CD4-positive, alpha-beta T cell treated with Interleukin-4 for 1 hour (primary cell): ENCODE results near the gene ANKRD39.

Source experiments
- DNase-seq, 2 donors: peaks; one replicate each; pipeline ENCODE4 v3.0.0-alpha.2; 2020 to 2022

Gene ANKRD39

GRCh38 chr2:96825057-96825456 is 32.8 kb downstream of the ANKRD39 start:
- DNase-seq = no peak

- DNase-seq = no peak
These were observed 33.5 kb downstream of the ANKRD39 start for GRCh38 chr2:96824079-96824870.

- no peak for DNase-seq
These were observed 34.6 kb downstream of the ANKRD39 start for GRCh38 chr2:96823198-96823597.

GRCh38 chr2:96822786-96823185 is 35.0 kb downstream of the ANKRD39 start:
- DNase-seq = no peak

GRCh38 chr2:96821113-96821675 is 36.6 kb downstream of the ANKRD39 start:
- DNase-seq = no peak

DNA sequence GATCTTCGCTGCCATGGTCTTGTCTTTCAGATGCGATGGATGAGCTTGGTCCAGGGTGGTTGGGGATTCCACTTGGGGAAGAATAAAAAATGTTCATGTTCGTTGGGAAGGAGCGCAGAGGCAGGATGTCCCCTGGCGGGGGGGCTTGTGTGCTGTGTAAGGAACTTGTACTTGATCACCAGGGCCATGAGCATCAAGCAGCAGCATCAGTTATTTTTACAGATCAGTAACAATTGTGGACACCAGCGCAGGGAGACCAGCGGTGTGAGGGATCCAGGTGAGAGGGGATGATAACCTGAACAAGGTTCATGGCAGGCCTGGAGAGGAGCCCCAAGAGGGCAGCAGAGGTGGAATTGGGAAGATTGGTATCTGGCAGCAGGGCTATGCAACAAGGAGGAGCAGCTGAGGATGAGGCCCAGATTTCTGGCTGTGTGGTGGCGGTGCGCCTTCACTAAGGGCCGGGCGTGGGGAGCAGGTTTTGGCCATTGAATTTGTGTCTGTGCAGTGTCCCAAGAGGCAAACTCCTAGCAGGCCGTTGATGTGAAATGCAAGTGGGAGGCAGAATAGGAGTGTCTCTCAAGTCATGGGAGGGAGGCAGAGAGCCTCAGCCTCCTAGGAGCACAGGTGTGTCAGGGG is 37.8 kb downstream of the ANKRD39 start:
- DNase-seq = no peak

- DNase-seq = no peak
These were observed 38.5 kb downstream of the ANKRD39 start for GRCh38 chr2:96819128-96819875.

DNA sequence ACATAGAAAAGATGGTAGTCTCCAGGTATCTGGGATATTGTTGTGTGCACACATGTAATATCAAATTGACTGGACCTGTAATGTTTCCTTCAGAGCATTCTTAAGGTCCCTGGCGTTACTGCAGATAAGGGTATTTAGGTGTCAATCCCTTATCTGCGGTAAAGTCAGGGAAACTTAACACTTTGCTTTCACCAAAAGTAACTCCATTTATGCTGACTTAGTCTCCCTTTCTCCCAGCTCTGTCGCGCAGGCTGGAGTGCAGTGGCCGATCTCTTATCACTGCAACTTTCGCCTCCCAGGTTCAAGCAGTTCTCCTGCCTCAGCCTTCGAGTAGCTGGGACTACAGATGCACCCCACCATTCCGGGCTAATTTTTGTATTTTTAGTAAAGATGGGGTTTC is 39.9 kb downstream of the ANKRD39 start:
- DNase-seq = no peak

DNA sequence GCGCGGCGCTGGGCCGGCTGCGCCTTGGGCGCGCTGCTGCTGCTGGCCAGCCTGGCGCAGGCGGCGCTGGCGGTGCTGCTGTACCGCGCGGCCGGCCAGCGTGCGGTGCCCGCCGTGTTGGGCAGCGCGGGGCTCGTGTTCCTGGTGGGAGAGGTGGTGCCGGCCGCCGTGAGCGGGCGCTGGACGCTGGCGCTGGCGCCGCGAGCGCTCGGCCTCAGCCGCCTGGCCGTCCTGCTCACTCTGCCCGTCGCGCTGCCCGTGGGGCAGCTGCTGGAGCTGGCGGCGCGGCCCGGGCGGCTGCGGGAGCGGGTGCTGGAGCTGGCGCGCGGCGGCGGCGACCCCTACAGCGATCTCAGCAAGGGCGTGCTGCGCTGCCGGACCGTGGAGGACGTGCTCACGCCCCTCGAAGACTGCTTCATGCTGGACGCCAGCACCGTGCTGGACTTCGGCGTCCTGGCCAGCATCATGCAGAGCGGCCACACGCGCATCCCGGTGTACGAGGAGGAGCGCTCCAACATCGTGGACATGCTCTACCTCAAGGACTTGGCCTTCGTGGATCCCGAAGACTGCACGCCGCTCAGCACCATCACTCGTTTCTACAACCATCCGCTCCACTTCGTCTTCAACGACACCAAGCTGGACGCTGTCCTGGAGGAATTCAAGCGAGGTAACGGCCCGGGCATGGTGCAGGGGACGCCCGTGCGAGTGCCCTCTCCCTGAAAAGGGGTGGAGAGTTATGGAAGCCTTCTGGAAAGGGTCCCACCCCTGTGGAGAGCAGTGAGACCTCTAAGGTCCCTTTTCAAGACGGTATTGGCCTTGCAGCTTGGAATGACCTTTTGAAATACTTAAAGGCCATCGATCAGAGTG is 40.7 kb downstream of the ANKRD39 start:
- DNase-seq = no peak

- DNase-seq = peak; percentile 94 to 95
These were observed 41.5 kb downstream of the ANKRD39 start, which contains the start of gene CNNM3 for GRCh38 chr2:96816127-96816835. TSS of gene CNNM3 (plus strand) at chr2:96816268. CDS start at chr2:96816278, 10 bp downstream.

DNA sequence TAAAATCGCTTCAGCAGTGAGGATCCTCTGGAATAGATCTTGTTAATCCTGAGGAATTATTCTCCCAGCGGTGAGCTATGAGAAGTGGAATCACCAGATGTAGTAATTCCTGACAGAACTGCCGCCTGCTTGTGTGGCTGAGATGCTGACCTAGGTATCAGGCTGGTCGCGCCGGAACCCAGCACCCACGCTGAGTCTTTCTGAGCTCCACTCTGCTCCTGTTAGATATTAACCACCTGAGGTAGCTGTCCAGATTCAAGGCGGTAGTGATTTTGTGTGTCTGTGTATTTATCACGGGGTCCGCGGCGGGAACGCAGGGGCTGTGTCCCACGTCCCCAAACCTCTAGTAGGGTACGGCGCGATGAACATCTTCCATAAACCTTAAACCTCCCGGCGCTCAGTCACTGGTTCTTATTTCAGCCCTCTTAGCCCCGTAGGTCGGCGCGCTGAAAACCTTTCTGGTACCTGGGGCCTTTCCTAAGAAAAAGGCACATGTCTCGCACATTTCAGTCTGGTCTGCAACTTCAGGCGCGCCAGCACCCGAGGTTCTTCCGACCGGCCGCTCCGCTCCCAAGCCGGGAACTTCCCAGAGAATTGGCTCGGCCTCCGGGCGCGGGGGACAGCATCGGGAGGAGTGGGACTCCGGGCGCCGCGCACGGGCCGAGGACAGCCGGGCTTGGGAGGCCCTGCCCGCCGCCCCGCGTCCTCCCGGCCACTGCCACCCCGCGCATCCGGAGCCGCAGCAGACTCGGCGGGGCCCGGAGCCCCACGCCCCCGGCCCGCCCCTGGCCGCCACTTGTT is 42.3 kb downstream of the ANKRD39 start:
- no peak for DNase-seq

DNA sequence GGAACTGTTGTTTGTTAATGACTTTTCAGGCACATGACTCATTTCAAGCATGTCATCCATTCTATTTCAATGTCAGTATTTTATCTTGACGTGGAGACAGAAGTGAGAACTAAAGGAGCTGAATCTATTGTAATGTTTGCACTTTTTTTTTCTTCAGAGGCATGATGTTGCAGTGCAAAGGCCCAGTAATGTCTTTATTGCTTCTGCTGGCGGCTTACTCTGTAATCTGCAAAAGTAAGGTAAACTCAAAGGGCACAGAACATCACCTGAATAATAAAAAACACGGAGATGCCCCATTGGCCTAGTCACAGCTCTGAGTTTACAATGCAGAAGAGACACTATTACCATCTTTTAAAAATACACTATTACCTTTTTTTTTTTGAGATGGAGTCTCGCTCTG is 44.2 kb downstream of the ANKRD39 start:
- no peak for DNase-seq

- no peak for DNase-seq
These were observed 45.9 kb downstream of the ANKRD39 start for GRCh38 chr2:96811917-96812316.

GRCh38 chr2:96810783-96811192 is 47.0 kb downstream of the ANKRD39 start:
- DNase-seq = no peak

DNA sequence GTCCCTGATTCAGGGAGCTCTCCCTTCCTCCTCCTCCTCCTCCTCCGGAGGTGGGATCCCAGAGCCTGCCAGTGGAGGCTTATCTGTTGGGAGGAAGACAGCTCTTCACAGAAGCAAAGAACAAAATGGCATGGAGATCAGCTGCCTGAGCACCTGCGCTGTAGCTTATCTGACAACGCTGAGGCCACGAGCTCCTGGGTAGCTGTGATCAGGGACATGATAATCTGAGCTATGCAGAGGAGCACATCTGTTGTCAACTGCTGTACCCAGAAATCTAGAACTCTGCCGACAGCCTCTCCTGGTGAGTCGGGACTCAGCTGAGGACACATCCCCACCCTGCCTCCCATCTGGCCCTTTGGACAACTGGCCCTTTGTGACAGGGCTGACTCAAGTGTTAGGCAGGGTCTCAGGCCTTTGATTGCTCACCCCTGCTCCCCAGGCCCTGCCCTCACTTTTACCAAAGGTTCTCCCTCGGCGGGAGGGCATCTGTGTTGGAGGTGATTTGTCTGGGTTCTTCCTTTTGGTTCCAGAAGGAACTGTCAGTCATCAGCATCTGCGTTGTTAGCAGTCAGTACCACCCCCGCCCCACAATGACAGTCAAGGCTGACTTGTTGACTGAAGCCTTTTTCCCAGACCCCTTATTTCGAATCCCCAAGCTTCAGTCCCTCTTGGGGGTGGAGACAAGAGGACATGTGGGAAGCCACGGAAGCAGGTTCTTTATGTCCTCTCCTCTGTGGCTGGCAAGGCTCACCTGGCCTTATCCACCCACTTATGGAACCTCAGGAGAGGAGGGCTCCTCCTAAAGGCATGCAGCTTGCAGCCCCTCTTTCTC is 47.6 kb downstream of the ANKRD39 start:
- DNase-seq = no peak

DNA sequence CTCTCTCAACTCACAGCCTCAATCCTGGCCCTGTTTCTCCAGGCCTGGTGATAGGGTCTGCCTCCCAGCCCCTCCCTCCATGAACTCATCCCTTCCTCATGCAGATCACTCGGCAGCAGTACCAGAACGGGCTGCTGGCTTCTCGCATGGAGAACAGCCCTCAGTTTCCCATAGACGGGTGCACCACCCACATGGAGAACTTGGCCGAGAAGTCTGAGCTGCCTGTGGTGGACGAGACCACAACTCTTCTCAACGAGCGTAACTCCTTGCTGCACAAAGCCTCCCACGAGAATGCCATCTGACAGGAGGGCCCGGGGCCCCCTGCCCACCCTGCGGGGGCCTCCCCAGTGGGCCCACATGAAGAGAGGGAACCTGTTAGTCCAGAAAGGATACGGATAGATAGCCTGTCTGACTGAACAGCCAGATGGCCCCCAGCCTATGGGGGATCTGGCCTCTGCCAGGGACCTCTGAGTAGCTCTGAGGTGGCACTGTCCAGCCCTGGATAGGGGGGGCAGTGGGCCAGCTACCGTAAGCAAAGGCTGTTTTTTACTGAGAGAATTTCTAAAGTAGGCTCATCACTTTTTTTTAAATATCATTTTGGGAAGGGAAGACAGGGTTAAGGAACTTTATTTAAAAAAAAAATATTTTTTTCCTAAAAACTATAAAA is 48.5 kb downstream of the ANKRD39 start:
- no peak for DNase-seq

DNA sequence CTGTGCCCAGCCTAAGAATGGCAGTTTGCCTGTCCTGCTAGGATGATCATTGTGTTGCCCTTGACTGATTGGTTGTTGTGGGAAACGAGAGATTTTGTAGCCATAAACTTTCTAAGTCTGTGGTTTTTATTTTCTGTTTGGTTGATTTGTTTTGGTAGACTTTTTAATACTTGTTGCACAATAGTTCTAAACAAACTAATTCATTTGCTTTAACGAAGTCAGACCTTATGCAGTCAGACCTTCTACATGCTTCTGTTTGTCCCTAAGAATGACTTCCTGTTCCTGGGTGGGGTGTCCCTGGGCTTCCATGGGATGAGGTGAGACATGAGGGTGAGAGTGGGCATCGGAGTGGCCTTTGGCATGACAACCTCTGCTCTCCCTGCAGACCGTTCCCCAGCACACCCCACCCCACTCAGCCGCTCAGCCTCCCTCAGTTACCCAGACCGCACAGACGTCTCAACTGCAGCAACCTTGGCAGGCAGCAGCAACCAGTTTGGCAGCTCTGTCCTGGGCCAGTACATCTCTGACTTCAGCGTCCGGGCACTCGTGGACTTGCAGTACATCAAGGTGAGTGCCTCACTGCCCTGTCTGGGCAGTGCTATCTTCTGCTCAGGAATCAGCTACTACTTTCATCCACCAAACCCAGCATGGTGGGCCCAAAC is 49.5 kb downstream of the ANKRD39 start:
- no peak for DNase-seq

DNA sequence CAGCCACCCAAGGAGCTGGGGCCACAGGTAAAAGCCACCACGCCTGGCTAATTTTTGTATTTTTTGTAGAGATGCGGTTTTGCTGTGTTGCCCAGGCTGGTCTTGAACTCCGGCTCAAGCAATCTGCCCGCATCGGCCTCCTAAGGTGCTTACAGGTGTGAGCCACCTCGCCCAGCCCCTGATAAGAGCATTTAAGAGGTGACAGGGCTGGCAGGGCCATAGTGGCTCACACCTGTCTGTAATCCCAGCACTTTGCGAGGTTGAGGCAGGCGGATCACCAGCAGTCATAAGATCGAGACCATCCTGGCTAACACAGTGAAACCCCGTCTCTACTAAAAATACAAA is 50.7 kb downstream of the ANKRD39 start:
- DNase-seq = no peak
